ENCODE measurements around the gene H2BK1. TPM values are rescaled to one million over a fixed set of nuclear protein-coding genes. Genes with fewer than 3 reads are reported as not detected.

Gene H2BK1
- polyA plus RNA-seq, 6 donors from 2014 or later = not detected

GRCh38 chr7:151215396-151215795 is 5.1 kb upstream of the H2BK1 start:
- peaks cover 0 to 7% (median 0%) of the 10 kb centered on the region in 3 donors for H3K4me1 Mint-ChIP-seq
- no peaks in the 10 kb centered on the region for H3K9me3 Mint-ChIP-seq
- H3K27me3 Mint-ChIP-seq = no peaks in the 10 kb centered on the region
- DNase-seq (no peak), ATAC-seq (ENCODE audit: low read depth in 2 of 2) (no peak)
- no peak overlapping the region for H3K4me3 Mint-ChIP-seq
- peak overlapping the region in 2 of 6 donors; percentile 73 to 75 for H3K27ac Mint-ChIP-seq
- peaks cover 20 to 41% of the 10 kb centered on the region in 2 donors for H3K36me3 Mint-ChIP-seq

- no peak overlapping the region for H3K27ac Mint-ChIP-seq
- peaks cover 0 to 7% (median 0%) of the 10 kb centered on the region in 3 donors for H3K4me1 Mint-ChIP-seq
Measured at GRCh38 chr7:151213826-151214225, 3.5 kb upstream of the H2BK1 start.

GRCh38 chr7:151212626-151213025 is 2.3 kb upstream of the H2BK1 start:
- Mint-ChIP-seq H3K4me1 (peaks cover 0 to 7% (median 0%) of the 10 kb centered on the region in 3 donors), H3K27ac (peak overlapping the region in 1 of 6 donors; percentile 74), H3K27me3 (no peaks in the 10 kb centered on the region), H3K36me3 (peaks cover 15 to 21% of the 10 kb centered on the region in 2 donors), H3K9me3 (no peaks in the 10 kb centered on the region), H3K4me3 (no peak overlapping the region)
- ATAC-seq (ENCODE audit: low read depth in 2 of 2) = no peak
- no peak for DNase-seq

More at GRCh38 chr7:151213826-151214225, 3.5 kb upstream of the H2BK1 start:
- Mint-ChIP-seq H3K27me3 (no peaks in the 10 kb centered on the region), H3K9me3 (no peaks in the 10 kb centered on the region), H3K4me3 (no peak overlapping the region), H3K36me3 (peaks cover 17 to 33% of the 10 kb centered on the region in 2 donors)
- ATAC-seq (ENCODE audit: low read depth in 2 of 2) (no peak), DNase-seq (no peak)

GRCh38 chr7:151211155-151211772 is 976 bp upstream of the H2BK1 start:
- no peak for ATAC-seq (ENCODE audit: low read depth in 2 of 2)
- DNase-seq = no peak
- H3K9me3 Mint-ChIP-seq = no peaks in the 10 kb centered on the region
- H3K36me3 Mint-ChIP-seq = peaks cover 15 to 20% of the 10 kb centered on the region in 2 donors
- peak overlapping the region in 1 of 6 donors; percentile 19 for H3K27ac Mint-ChIP-seq
- H3K4me1 Mint-ChIP-seq = peaks cover 4 to 7% (median 7%) of the 10 kb centered on the region in 3 donors
- H3K4me3 Mint-ChIP-seq = no peak overlapping the region
- peaks cover 0 to 11% (median 0%) of the 10 kb centered on the region in 3 donors for H3K27me3 Mint-ChIP-seq

- ATAC-seq (ENCODE audit: low read depth in 2 of 2) (no peak), DNase-seq (no peak)
- H3K36me3 Mint-ChIP-seq = peaks cover 6 to 7% of the 10 kb centered on the region in 2 donors
- H3K4me1 Mint-ChIP-seq = peaks cover 0 to 7% (median 4%) of the 10 kb centered on the region in 3 donors
- peaks cover 0 to 27% (median 15%) of the 10 kb centered on the region in 3 donors for H3K27me3 Mint-ChIP-seq
- no peak overlapping the region for H3K4me3 Mint-ChIP-seq
- H3K9me3 Mint-ChIP-seq = no peaks in the 10 kb centered on the region
- no peak overlapping the region for H3K27ac Mint-ChIP-seq
Measured at GRCh38 chr7:151209588-151209987, 700 bp downstream of the H2BK1 start.

- Mint-ChIP-seq H3K27ac (no peak overlapping the region), H3K27me3 (peaks cover 0 to 31% (median 27%) of the 10 kb centered on the region in 3 donors), H3K36me3 (no peaks in the 10 kb centered on the region), H3K4me1 (peaks cover 0 to 7% (median 4%) of the 10 kb centered on the region in 3 donors), H3K4me3 (no peak overlapping the region), H3K9me3 (no peaks in the 10 kb centered on the region)
- no peak for ATAC-seq (ENCODE audit: low read depth in 2 of 2)
- DNase-seq = no peak
Measured at GRCh38 chr7:151208253-151208862, 1.9 kb downstream of the H2BK1 start.

- DNase-seq (no peak), ATAC-seq (ENCODE audit: low read depth in 2 of 2) (no peak)
Measured at GRCh38 chr7:151207804-151208203, 2.5 kb downstream of the H2BK1 start.

GRCh38 chr7:151207315-151207714 is 3.0 kb downstream of the H2BK1 start:
- Mint-ChIP-seq H3K36me3 (no peaks in the 10 kb centered on the region), H3K27ac (no peak overlapping the region), H3K27me3 (peaks cover 6 to 40% (median 34%) of the 10 kb centered on the region in 3 donors), H3K4me1 (peaks cover 0 to 7% (median 4%) of the 10 kb centered on the region in 3 donors), H3K4me3 (no peak overlapping the region), H3K9me3 (no peaks in the 10 kb centered on the region)
- ATAC-seq (ENCODE audit: low read depth in 2 of 2) (no peak), DNase-seq (no peak)

More at GRCh38 chr7:151207804-151208203, 2.5 kb downstream of the H2BK1 start:
- peaks cover 0 to 7% (median 4%) of the 10 kb centered on the region in 3 donors for H3K4me1 Mint-ChIP-seq
- no peak overlapping the region for H3K4me3 Mint-ChIP-seq
- H3K27ac Mint-ChIP-seq = no peak overlapping the region
- no peaks in the 10 kb centered on the region for H3K9me3 Mint-ChIP-seq
- H3K36me3 Mint-ChIP-seq = no peaks in the 10 kb centered on the region
- peaks cover 2 to 36% (median 33%) of the 10 kb centered on the region in 3 donors for H3K27me3 Mint-ChIP-seq

GRCh38 chr7:151206914-151207313 is 3.4 kb downstream of the H2BK1 start:
- DNase-seq (no peak), ATAC-seq (ENCODE audit: low read depth in 2 of 2) (no peak)
- no peak overlapping the region for H3K4me3 Mint-ChIP-seq
- H3K27me3 Mint-ChIP-seq = peaks cover 10 to 43% (median 34%) of the 10 kb centered on the region in 3 donors
- H3K9me3 Mint-ChIP-seq = no peaks in the 10 kb centered on the region
- peak overlapping the region in 1 of 6 donors; percentile 47 for H3K27ac Mint-ChIP-seq
- no peaks in the 10 kb centered on the region for H3K36me3 Mint-ChIP-seq
- peaks cover 0 to 7% (median 4%) of the 10 kb centered on the region in 3 donors for H3K4me1 Mint-ChIP-seq

- DNase-seq (no peak), ATAC-seq (ENCODE audit: low read depth in 2 of 2) (no peak)
- Mint-ChIP-seq H3K4me1 (peaks cover 0 to 7% (median 4%) of the 10 kb centered on the region in 3 donors), H3K27me3 (peaks cover 14 to 55% (median 46%) of the 10 kb centered on the region in 3 donors), H3K4me3 (no peak overlapping the region), H3K9me3 (no peaks in the 10 kb centered on the region), H3K27ac (peak overlapping the region in 1 of 6 donors; percentile 33), H3K36me3 (no peaks in the 10 kb centered on the region)
Measured at GRCh38 chr7:151205730-151206129, 4.6 kb downstream of the H2BK1 start.

GRCh38 chr7:151204383-151205032 is 5.8 kb downstream of the H2BK1 start:
- ATAC-seq (ENCODE audit: low read depth in 2 of 2) = no peak
- peaks cover 14 to 60% (median 57%) of the 10 kb centered on the region in 3 donors for H3K27me3 Mint-ChIP-seq

GRCh38 chr7:151202836-151203235 is 7.5 kb downstream of the H2BK1 start:
- ATAC-seq (ENCODE audit: low read depth in 2 of 2) (no peak), DNase-seq (no peak)
- H3K9me3 Mint-ChIP-seq = no peaks in the 10 kb centered on the region
- no peaks in the 10 kb centered on the region for H3K36me3 Mint-ChIP-seq
- peaks cover 0 to 7% (median 4%) of the 10 kb centered on the region in 3 donors for H3K4me1 Mint-ChIP-seq
- H3K4me3 Mint-ChIP-seq = no peak overlapping the region
- no peak overlapping the region for H3K27ac Mint-ChIP-seq
- peaks cover 14 to 63% (median 59%) of the 10 kb centered on the region in 3 donors for H3K27me3 Mint-ChIP-seq

More at GRCh38 chr7:151204383-151205032, 5.8 kb downstream of the H2BK1 start:
- no peak for DNase-seq
- no peak overlapping the region for H3K27ac Mint-ChIP-seq
- H3K4me3 Mint-ChIP-seq = no peak overlapping the region
- no peaks in the 10 kb centered on the region for H3K9me3 Mint-ChIP-seq
- H3K4me1 Mint-ChIP-seq = peaks cover 0 to 7% (median 4%) of the 10 kb centered on the region in 3 donors
- H3K36me3 Mint-ChIP-seq = no peaks in the 10 kb centered on the region

- H3K4me3 Mint-ChIP-seq = no peak overlapping the region
- H3K9me3 Mint-ChIP-seq = no peaks in the 10 kb centered on the region
- ATAC-seq (ENCODE audit: low read depth in 2 of 2) (no peak), DNase-seq (no peak)
- peaks cover 0 to 3% (median 3%) of the 10 kb centered on the region in 3 donors for H3K4me1 Mint-ChIP-seq
- H3K27me3 Mint-ChIP-seq = peaks cover 14 to 59% (median 58%) of the 10 kb centered on the region in 3 donors
- H3K36me3 Mint-ChIP-seq = no peaks in the 10 kb centered on the region
- no peak overlapping the region for H3K27ac Mint-ChIP-seq
Measured at GRCh38 chr7:151201751-151202150, 8.5 kb downstream of the H2BK1 start.
